NK-92 (cell line): ENCODE data around the gene FARS2.
"Not testable (repeated sequence)": the region's sequence is repeated elsewhere in the genome, so short reads cannot be mapped to it uniquely, and the experiment has no call there.

ENCODE experiments used
- DNase-seq: peaks from one replicate; lab custom pipeline; 2025; ENCODE audit not compliant: unreplicated experiment; lab: John Stamatoyannopoulos, UW

FARS2 gene

DNA sequence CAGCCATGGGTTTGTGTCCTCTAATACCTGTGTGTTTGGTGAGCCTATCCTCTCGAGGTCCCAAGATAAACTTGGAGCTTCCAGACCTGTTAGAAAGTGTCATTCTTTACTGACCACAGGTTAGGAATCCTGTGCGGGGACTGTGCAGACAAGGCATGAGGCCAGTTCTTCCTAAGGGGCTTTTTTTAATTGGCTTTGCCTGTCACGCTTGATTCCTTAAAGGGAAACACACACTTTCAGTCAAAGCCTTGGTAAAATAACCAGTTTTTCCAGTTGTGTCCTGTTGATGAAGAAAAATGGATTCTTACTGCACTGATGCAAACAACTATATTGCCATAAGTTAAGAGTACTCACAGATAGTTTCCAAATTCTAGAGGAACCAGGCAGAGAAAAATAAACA lies 303.4 kb downstream of the FARS2 start:
- DNase-seq = not testable (repeated sequence)

DNA sequence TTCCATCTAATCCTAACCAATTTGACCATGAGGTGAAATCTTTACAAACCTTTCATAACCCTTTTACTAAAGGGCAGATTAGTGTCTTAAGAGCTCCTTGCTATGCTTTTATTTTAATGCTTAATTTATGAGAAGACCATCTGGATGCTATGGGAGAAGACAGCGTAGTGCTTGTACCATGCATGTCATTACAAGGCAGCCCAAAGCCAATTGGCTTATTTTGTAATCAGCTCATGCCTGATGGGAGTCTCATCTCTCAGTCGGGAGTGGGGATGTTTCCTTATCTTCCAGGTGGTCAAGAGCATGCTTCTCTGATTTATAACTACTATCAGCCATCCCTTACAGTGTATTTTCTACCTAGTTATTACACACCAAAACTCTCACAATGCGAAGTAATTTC lies 304.7 kb downstream of the FARS2 start:
- DNase-seq = no peak

DNA sequence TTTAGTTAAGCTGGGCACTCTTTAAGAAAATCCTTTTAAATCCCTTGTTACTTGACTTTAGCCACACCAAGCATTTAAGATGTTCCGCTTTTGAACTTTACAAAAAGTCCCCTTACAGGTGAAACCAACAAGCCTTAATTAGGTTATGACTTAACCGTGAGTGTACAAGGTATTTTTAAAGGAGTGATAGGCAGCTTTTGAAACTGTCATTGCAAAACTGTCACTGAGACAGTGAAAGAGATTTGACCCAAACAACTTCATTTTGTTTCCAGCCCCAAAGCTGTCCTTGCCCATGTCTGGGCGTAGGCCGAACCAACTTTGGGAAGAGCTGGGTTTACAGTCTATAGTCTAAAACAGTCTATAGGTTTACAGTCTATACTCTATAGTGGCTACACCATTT lies 305.4 kb downstream of the FARS2 start:
- no peak for DNase-seq

DNA sequence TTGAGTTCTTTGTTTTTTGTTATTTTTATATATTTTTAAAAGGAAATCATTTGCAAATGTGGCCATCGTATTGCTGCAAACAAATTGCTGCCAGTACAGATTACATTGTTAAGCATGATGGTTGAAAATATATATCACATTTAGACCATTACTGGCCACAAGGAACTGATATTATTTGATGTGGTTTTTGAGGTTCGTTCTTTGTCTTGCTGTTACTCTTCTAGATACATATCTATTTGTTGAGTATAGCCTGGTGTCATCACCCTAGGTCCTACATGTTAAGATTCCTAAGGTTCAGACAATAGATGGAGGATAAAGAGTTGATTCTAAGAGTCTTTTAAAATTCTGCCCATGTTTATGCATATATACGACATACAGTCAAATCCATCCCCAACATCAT lies 306.0 kb downstream of the FARS2 start:
- DNase-seq = no peak

DNA sequence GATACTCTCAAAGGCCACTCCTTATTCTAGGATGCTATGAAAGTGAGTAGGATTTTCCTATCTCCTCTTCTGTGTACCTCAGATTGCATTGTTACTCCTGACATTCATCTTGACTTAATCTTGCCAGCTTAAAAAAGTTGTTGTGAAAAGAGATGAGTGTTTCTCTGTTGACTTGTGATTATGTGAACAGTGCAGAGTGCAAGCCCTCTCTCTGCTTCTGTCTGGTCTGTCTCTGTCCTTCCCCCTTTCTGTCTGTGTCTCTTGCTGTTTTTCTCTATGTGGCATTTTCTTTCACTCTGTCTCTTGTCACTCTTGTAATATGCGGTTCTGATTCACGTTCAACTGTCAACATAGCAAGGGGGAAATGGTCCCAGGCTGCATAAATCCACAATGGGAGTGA lies 306.6 kb downstream of the FARS2 start:
- no peak for DNase-seq

DNA sequence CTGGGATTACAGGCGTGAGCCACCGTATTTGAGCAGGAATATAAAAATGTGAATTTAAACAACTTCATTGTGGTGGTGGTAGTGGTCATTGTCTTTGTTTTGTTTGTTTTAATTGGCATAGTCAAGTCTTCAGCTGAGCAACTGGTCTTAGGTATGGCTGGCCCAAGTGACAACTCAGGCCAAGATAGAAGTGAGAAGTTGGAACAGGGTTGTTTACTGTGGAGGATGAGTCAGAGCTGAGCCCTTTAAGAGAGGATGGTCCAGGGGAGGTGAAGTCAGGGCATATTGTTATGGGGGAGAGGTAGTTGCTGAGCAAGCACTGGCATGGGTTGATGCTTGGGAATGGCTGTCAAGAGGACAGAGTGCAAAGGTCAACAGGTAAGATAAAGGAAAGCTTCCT lies 308.2 kb downstream of the FARS2 start:
- DNase-seq = no peak

DNA sequence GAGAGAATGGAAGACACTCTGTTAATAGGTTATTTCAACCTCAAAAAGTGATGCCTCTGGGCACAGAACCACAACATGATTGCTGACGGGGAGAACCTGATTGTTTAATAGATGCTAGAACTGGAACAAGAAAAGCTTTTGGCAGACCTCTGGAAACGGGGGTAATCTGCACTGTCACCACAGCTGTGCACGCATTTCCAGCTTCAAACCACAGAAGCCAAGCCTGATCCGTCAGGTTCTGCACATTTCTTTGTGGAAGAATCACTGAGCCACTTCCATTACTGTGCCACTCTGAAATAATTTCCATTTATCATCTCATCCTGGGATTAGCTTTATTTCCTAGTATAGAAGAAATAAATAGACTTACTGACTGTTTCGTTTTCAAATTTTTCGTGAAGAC lies 309.3 kb downstream of the FARS2 start:
- DNase-seq = no peak

DNA sequence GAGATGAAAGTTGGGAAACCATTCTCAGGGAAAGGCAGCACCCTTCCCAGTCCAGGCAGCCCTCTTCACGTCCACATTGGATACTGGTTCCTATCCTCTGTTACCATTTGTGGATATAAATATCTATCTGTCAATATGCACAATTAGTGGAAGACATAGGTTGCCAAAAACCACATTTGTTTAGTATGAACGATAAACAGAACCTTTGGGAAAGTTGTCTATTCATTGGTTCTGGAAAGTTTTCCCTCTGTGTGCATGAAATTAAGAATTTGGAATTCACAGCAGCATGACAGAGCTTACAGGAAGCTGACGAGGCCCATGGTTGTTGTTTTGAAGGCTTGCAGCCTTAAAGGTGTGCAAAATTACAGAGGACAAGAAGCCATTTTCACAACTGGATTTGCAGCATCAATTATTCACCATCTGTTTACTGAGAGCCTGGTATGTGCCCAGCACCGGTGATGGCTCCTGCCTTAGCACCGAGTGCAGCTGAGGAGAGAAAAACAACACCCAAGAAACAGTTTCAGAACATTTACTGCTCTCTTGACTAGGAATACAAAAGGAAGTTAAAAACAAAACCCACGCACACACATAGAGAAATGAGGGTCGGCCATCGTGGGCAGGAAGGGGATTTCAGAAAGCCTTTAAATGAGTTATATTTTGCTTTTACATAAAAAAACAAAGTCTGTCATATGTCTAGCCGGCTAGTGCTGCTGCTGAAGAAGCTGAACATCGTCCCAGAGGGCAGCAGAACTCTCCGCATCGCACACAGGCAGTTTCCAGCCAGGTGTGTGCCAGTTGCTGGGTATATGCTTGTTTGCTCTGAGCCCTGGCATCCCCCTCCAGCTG lies 319.6 kb downstream of the FARS2 start:
- no peak for DNase-seq

DNA sequence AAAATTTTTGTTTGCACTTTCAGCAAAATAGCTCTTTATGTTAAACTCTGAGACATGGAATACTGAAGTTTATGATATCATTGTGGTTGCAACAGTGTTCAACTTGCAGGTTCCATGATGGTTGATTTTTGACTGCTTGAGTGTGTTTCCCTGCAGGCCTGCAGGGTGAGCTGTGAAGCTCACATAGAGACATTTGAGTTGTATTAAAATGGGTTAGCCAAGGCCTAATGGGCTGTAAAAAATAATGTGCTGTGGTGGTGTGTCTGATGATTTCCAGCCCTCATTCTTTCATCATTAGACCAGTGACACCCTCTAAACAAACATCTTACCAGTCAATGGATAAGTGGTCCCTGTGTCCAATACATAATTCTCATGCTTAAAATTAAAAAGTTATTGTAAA lies 321.4 kb downstream of the FARS2 start:
- DNase-seq = no peak

DNA sequence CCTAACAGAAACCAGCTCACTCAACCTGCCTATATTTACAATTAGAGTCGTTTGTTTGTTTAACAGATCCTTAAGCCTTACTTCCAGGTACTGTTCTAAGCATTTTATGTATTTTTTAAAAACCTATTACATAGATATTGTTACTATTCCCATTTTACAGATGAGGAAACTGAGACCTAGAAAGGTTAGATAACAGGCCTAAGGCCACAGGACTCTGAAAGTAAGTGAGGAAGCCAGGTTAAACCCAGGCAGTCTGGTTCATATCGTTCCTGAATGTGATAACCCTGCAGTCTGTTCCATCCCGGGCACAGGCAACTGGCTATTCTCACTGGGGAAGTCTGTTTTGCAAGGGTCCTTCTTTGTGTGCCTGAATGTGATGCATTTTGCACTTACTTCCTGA lies 322.2 kb downstream of the FARS2 start:
- DNase-seq = no peak

DNA sequence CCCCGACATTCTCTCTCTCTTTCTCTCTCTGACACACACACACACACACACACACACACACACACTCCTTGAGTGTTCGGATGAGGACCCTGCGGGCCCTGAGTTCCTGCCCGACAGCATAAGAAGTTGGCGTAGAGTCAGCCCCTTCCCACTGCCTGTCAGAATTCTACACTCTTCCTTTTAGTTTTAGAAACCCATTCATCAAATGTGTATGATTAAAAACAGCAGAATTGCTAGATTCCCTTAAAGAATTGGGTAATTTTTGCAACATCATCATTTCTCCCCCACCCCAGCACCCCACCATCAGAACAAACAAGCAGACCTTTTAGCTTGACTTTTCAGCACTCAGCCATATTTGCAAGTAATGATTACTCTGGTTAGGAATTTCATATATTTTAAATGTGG lies 322.8 kb downstream of the FARS2 start:
- no peak for DNase-seq

DNA sequence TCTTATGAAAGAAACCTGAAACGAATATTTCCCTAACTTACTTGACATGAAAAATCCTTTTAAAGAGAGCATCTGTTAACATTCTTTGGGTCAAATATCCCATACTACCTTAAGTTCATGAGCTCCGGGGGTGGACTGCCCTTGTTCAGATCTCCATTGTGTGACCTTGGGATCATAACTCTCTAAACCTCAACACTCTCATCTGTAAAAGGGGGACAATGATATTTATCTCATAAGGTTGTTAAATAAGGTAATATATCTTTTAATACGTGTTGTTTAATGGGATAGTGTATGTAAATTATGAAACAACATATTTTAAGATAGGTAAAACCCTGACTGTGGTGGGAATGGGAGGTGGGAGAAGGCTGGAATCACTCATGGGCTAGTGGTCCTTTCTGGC lies 326.3 kb downstream of the FARS2 start:
- DNase-seq = no peak

DNA sequence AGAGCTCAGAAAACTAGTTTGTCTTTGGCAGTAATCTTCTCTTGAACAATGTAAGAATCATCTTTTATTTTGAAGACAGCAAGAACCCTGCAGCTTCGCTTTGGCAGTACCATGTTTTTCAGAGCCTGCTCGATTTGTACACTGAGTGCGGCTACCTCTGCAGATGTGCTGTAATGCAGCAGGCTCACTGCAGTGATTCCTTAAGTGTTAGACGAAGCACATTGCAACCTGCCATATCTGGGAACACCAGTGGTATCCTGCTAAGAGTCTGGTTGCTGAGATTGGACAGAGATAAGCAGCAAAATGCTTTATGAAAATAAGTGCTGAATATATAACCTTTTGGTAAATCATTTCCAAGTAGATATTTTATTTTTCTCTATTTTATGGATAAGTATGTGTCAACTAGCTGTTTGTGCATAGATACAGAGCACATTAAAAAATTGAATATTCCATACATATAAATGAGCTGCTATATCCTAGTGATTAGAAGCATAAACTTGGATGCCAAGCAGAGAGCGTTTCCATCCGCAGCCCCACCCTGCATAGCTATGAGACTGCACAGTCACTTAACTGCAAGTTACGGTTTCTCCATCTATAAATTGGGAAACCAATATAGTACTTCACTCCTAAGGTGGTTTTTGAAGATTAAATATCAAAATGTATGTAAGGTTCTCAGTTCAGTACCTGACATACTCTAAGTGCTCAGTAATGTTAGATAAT lies 328.3 kb downstream of the FARS2 start:
- DNase-seq = no peak

DNA sequence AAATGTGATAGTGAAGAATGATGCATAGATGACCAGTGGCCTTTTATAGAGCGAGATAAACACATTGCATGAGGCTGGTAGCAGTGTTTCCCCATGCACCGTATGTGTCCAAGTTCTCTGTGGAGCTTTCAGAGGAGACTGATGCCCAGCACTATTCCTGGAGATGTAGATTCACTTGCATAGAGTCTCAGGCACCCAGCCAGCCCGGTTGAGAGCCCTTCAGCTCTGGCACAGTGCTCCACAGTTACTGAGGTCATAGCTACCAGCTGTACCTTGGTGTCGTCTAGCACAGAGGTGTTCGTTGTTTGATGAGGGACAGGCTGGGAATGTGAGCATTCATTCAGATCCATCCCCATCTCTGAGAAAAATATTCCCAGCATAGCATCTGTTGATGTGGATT lies 328.9 kb downstream of the FARS2 start:
- DNase-seq = no peak

DNA sequence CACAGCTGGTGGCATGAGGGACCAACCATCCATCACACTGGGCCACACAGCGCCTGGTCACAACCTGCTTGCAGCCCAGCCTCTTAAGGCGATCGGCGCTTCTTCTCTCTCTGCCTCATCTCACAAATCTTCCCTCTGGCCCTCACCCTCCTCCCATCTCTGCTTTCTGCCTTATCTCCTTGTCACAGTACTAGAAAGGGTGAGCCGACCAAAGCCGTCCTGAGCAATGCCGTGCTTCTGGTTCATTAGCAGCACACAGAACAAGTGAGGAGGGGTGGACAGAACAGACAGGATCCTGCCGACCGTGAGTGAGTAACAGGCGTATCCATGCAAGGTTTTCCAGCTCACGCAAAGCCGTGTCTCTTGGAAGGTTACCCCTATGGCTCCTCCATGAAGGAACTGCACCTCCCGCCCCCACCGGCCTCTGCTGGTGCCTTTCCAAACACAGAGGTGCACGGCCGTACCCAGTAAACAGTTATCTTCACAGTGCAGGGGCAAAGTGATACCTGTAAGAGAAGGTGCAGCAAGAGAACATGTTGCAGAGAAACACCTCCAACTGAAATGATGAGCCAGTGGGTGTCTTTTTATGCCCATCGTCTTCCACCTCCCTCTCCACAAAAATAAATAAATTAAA lies 331.7 kb downstream of the FARS2 start:
- no peak for DNase-seq

DNA sequence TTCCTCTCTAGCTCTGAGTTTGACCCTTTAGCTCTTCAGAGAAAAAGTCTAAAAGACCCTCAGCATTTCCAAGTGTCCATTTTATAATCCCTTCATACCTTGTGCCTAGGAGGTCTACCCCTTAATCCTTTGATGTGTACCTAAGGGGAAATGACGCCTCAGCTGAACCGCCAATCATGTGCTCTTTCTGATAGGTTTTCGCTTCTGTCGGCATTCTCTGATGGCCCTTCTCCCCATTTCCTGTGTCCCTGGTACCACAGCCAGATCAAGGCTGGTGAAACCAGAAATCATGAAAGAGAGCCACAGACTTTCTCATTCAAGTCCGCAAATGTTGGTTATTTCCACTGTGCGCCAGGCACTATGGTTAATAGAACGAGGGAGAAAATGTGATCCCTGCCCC lies 333.9 kb downstream of the FARS2 start:
- no peak for DNase-seq

DNA sequence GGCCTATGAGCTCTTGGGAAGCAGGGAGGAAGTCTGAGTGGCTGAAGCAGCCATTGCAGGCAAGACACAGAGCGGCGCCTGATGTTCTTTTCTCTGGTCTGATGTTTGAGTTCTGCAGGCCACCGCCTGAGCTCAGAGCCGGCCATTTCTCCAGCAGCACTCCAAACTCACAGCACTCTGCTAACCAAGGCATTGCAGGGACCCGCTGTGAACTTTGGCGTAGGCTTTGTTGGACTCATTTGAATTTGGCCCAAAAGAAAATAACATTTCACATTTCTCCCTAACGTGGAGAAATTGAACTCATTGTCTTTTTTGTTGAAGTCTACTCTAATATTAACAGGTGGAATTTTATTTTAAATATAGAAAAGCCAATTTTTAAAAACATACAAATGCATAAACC lies 336.1 kb downstream of the FARS2 start:
- no peak for DNase-seq

DNA sequence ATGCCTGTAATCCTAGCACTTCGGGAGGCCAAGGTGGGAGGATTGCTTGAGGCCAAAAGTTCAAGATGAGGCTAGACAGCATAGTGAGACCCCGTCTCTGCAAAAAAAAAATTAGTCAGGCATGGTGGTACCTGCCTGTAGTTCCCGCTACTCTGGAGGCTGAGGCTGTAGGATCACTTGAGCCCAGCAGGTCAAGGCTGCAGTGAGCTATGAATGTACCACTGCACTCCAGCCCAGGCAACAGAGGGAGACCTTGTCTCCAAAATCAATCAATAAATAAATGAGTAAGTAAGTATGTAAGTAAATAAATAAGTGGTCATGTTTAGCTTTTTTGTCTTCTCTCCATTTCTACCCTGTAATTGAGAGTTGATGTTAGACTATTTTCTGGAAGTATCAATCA lies 336.8 kb downstream of the FARS2 start:
- no peak for DNase-seq

DNA sequence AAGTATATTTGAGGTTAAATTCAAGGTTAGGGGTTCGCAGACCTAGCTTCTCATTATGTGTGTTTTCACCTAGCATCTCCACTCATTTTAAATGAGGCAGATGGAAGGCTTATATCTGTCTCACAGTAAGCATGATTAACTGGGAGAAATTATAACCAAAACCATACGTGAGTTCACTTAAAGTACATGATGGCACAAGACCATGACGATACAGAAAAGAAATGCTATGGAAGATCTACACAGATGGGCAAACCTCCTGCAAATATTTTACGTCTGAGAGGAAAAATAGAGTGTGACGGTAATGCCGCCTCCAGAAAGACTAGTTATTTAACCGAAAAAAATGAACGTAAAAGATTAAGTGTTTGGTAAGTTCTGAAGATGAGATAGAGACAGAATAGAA lies 337.8 kb downstream of the FARS2 start:
- no peak for DNase-seq

DNA sequence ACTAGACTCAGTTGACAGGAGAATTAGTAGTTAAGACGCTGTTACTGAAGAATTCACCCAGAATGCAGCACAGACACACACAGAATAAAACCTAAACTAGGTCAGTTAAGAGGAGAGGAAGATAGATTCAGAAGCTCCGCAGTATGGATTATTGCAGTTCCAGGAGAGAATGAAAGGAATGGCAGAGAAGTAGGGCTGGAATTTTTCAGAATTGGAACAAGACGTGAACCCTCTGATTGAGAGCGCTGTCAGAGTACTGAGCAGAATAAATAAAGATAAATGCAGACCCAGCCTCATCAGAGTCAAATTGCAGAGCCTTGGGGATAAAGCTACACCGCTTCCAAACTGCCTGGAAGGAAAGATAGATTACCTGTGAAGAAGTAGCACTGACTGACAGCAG lies 344.6 kb downstream of the FARS2 start:
- no peak for DNase-seq

DNA sequence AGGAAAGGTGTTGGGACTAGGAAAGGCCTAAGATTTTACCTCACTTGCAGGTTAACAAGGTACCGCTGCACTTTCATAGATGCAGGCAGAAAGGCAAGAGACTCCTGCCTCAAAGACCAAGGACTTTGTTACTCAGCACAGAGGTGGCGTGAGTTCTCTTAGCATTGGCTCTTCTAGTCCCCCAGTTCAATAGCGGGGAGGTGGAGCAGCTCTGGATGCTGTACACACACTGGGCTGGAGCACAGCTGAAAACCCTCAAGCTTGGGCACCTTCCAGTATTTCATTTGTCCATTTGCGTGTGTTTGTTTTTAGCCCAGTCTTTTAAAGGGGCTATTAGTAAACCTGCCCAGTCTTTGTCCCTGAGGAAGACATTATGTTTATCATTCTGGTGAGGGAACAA lies 345.2 kb downstream of the FARS2 start:
- DNase-seq = no peak

DNA sequence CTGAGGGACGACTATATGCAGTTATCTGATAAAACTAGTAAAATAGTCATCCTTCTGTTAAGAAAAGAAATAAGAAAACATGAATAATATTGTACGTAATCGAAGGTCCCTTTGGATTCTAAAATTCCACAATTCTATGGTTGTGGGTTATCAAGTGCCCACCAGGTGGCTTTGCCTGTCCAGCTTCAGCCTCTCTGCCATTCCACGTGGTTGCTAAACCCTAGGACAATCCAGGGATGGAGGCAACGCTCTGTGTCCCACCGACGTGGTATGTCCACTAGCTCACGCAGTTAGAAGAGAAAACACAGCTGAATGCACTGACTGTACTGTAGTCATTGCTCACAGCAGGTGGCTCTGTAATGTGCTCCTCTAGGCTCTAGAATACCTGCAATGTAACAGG lies 349.3 kb downstream of the FARS2 start:
- no peak for DNase-seq
